Measurements from ENCODE around the gene PCA3.

- TF ChIP-seq EP300 (IDR thresholded peaks at IDR 0.05): no peak
- TF ChIP-seq POLR2A (IDR thresholded peaks at IDR 0.05): no peak
- no peak for TF ChIP-seq CTCF (IDR thresholded peaks at IDR 0.05)
- no peak for TF ChIP-seq POLR2AphosphoS5 (IDR thresholded peaks at IDR 0.05)
Measured at GRCh38 chr9:76820431-76820830, 56.2 kb downstream of the PCA3 start.

Measured in sigmoid colon (tissue), 4 donors.